Sigmoid colon (tissue), 4 donors: ENCODE results near the gene EMC9.

Experiments used
- CTCF ChIP-seq, 4 experiments: fragments of 450-650 bp in 3 of 4; fragments of 200-600 bp in 1 of 4; IDR thresholded peaks; one replicate each; pipeline ENCODE4 v1.5.1; 2016 to 2019; ENCODE audit warnings: antibody characterized with exemption in 4 of 4, mild to moderate bottlenecking in 3 of 4, moderate library complexity in 2 of 4
- POLR2A ChIP-seq, 2 donors: fragments of 450-650 bp; IDR thresholded peaks; one replicate each; pipeline ENCODE4 v1.6.1; 2016; ENCODE audit warnings: antibody characterized with exemption in 2 of 2, mild to moderate bottlenecking in 2 of 2, moderate library complexity in 2 of 2
- POLR2AphosphoS5 ChIP-seq, 4 donors: sonication (generic); formaldehyde crosslinking; IDR thresholded peaks; one replicate each; pipeline ENCODE4 v1.6.1; 2017; ENCODE audit warnings: antibody characterized with exemption in 4 of 4

GRCh38 chr14:24167469-24168114, 26.2 kb upstream of the EMC9 start:
- TF ChIP-seq POLR2AphosphoS5 (IDR thresholded peaks at IDR 0.05): no peak
- no peak for TF ChIP-seq POLR2A (IDR thresholded peaks at IDR 0.05)
- no peak for TF ChIP-seq CTCF (IDR thresholded peaks at IDR 0.05)
